Lower lobe of right lung (tissue), 2 donors: Measurements from ENCODE around the gene SOD3. TPM values are rescaled to one million over a fixed set of nuclear protein-coding genes. Genes with fewer than 3 reads are reported as not detected.

ENCODE experiments used
- ATAC-seq, 2 donors: fragments of 200-7000 bp; cut with Tn5 transposase; one replicate each; pipeline ENCODE4 v1.9.1; 2020 to 2022; ENCODE audit warnings: mild to moderate bottlenecking in 2 of 2, moderate library complexity in 2 of 2
- DNase-seq: peaks from one replicate; pipeline ENCODE4 v3.0.0-alpha.2; 2020
- H3K27ac ChIP-seq: fragments of 200-600 bp; one replicate; pipeline ENCODE4 v1.8.0; 2022
- H3K27me3 ChIP-seq: fragments of 200-600 bp; one replicate; pipeline ENCODE4 v1.8.0; 2022; ENCODE audit warnings: low read depth
- H3K36me3 ChIP-seq: fragments of 200-600 bp; one replicate; pipeline ENCODE4 v1.8.0; 2022; ENCODE audit warnings: mild to moderate bottlenecking
- H3K4me1 ChIP-seq: fragments of 200-600 bp; one replicate; pipeline ENCODE4 v1.8.0; 2022
- H3K4me3 ChIP-seq: fragments of 200-600 bp; one replicate; pipeline ENCODE4 v1.8.0; 2022; ENCODE audit warnings: mild to moderate bottlenecking
- H3K9me3 ChIP-seq: fragments of 200-600 bp; one replicate; pipeline ENCODE4 v1.8.0; 2022
- CTCF ChIP-seq: fragments of 200-600 bp; IDR thresholded peaks from one replicate; pipeline ENCODE4 v1.8.0; 2022; ENCODE audit warnings: antibody characterized with exemption, mild to moderate bottlenecking
- intact Hi-C: fragments of 100-400 bp; cut with DNase I; formaldehyde crosslinking; loops from one replicate; pipeline ENCODE4 v1.11.0; 2022
- total RNA-seq: library from RNA; stranded (reverse); fragmentation: NEBNext Ultra II Directional; extraction: Animal tissue kit (Norgen Biotek cat#: 25700); gene quantifications from one replicate; pipeline ENCODE4 v1.2.1, GENCODE V29; 2021
- donor health status: DM: no; HTN: yes; CAD: no; lungs with severe emphysema.

The SOD3 gene
- total RNA-seq, 1 donor from 2014 or later: 111 TPM

GRCh38 chr4:24799196-24799543 is 3.8 kb downstream of the SOD3 start:
- Histone ChIP-seq H3K27me3 (peaks cover 20% of the 10 kb centered on the region), H3K4me1 (peaks cover 21% of the 10 kb centered on the region), H3K36me3 (no peaks in the 10 kb centered on the region), H3K9me3 (no peaks in the 10 kb centered on the region), H3K27ac (no peak overlapping the region), H3K4me3 (no peak overlapping the region)
- DNase-seq (no peak), ATAC-seq (no peak)
- no peak for TF ChIP-seq CTCF
- intact Hi-C loops: no loop called here

- peak overlapping the region; percentile 9 for H3K4me3 ChIP-seq
- DNase-seq: peak; percentile 47
- H3K4me1 ChIP-seq: peaks cover 15% of the 10 kb centered on the region
These were observed 4.4 kb downstream of the SOD3 start for GRCh38 chr4:24799544-24800324.

GRCh38 chr4:24800325-24800895 is 5.0 kb downstream of the SOD3 start:
- no peak for ATAC-seq
- Histone ChIP-seq H3K4me1 (peaks cover 11% of the 10 kb centered on the region), H3K9me3 (no peaks in the 10 kb centered on the region), H3K36me3 (no peaks in the 10 kb centered on the region), H3K27ac (no peak overlapping the region), H3K27me3 (peaks cover 20% of the 10 kb centered on the region), H3K4me3 (peak overlapping the region; percentile 9)
- DNase-seq: peak; percentile 48
- no peak for TF ChIP-seq CTCF
- intact Hi-C loops: no loop called here

More at GRCh38 chr4:24799544-24800324, 4.4 kb downstream of the SOD3 start:
- no peak for TF ChIP-seq CTCF
- ATAC-seq: no peak
- intact Hi-C loops: no loop called here
- no peak overlapping the region for H3K27ac ChIP-seq
- H3K9me3 ChIP-seq: no peaks in the 10 kb centered on the region
- H3K27me3 ChIP-seq: peaks cover 20% of the 10 kb centered on the region
- H3K36me3 ChIP-seq: no peaks in the 10 kb centered on the region

- H3K4me3 ChIP-seq: peak overlapping the region; percentile 9
- H3K27ac ChIP-seq: no peak overlapping the region
- no peaks in the 10 kb centered on the region for H3K9me3 ChIP-seq
- TF ChIP-seq CTCF: no peak
- intact Hi-C loops: no loop called here
- H3K4me1 ChIP-seq: peaks cover 11% of the 10 kb centered on the region
- peaks cover 20% of the 10 kb centered on the region for H3K27me3 ChIP-seq
- no peak for ATAC-seq
- no peak for DNase-seq
- H3K36me3 ChIP-seq: no peaks in the 10 kb centered on the region
These were observed 5.9 kb downstream of the SOD3 start for GRCh38 chr4:24801136-24801855.

GRCh38 chr4:24802648-24803047 is 7.3 kb downstream of the SOD3 start:
- H3K9me3 ChIP-seq: no peaks in the 10 kb centered on the region
- no peak overlapping the region for H3K4me3 ChIP-seq
- H3K4me1 ChIP-seq: no peaks in the 10 kb centered on the region
- no peak overlapping the region for H3K27ac ChIP-seq
- DNase-seq (no peak), ATAC-seq (no peak)
- intact Hi-C loops: no loop called here
- peaks cover 20% of the 10 kb centered on the region for H3K27me3 ChIP-seq
- H3K36me3 ChIP-seq: peaks cover 1% of the 10 kb centered on the region
- TF ChIP-seq CTCF: no peak
